ENCODE results near the gene PDE3B. TPM values are rescaled to one million over a fixed set of nuclear protein-coding genes. Genes with fewer than 3 reads are reported as not detected.

Gene PDE3B
- total RNA-seq: 0.14 and 0.66 TPM in 2 replicates

GRCh38 chr11:14643697-14644225 is at the start of gene PDE3B:
PDE3B (plus strand) TSS chr11:14643804; CDS start chr11:14644076, 272 bp downstream.

DNA sequence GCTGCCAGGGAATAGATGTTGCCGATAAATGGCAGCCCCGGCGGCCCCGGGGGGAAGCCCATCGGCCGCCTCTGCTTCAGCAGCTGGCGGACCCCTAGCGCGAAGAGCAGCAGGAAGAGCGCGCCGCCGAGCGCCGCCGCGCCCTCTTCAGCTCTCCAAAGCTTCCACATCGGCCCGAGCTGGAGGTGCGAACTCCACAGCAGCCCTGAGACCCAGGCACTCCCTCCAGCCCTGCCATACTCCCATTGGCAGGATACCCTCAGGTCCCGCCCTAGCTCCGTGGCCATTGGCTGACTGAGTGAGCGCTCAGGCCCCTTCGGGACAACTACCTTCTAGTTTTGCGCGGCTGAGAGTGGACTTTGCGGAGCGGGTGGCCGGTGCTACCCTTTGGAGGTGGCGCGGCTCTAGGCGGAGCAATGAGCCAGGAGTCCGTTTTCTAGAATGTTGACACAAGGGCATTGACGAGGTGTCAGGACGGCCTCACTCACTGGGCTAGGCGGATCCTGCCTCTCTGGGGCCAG is 248.5 kb downstream of the PDE3B start, which contains the start of gene CYP2R1:
CYP2R1 (minus strand) TSS at position 196 of the 521 bp plus-strand sequence; CDS start at position 170, 26 bp downstream.

Small RNA genes lying within 50 kb of the gene (small RNA-seq; reads per million reads assigned to genes)
- not detected for gene CALCP (ENCODE audit: low replicate concordance)

Other genes starting within 250 kb of the PDE3B start
- 293 and 331 TPM in 2 replicates for gene COPB1, start 144.0 kb upstream of the PDE3B start, total RNA-seq
- gene PSMA1, start 123.4 kb upstream of the PDE3B start, total RNA-seq: 105 and 147 TPM in 2 replicates
- gene CYP2R1, start 248.4 kb downstream of the PDE3B start, total RNA-seq: 5.9 and 6.8 TPM in 2 replicates

All from placental pericyte (primary cell).